Measurements from ENCODE around the gene CNST.

CNST gene

GRCh38 chr1:246681900-246682895, 115.9 kb downstream of the CNST start:
- Histone ChIP-seq H3K4me3 (ENCODE audit: low read length, poor library complexity, severe bottlenecking) (no peak overlapping the region), H3K4me1 (ENCODE audit: insufficient read depth, low read length, poor library complexity, severe bottlenecking) (no peaks in the 10 kb centered on the region), H3F3A (ENCODE audit: low read depth) (no peaks in the 10 kb centered on the region), H3K36me3 (ENCODE audit: insufficient read depth, low read length) (no peaks in the 10 kb centered on the region), H3K79me2 (ENCODE audit: insufficient read depth, low read length) (no peaks in the 10 kb centered on the region), H4K20me1 (ENCODE audit: insufficient read depth, low read length, poor library complexity, severe bottlenecking) (no peaks in the 10 kb centered on the region), H3K9ac (ENCODE audit: low read depth, low read length, poor library complexity, severe bottlenecking) (no peak overlapping the region), H3K27me3 (ENCODE audit: insufficient read depth, low read length, poor library complexity, severe bottlenecking) (no peaks in the 10 kb centered on the region), H3K9me2 (replicated peaks; ENCODE audit: low read depth, low read length) (no peaks in the 10 kb centered on the region), H2AFZ (ENCODE audit: low read length) (no peak overlapping the region), H3K4me2 (ENCODE audit: low read depth, low read length, poor library complexity, severe bottlenecking) (no peak overlapping the region), H3K9me3 (ENCODE audit: insufficient read depth, low read depth, low read length) (no peaks in the 10 kb centered on the region)
- TF ChIP-seq CTCF (conservative IDR thresholded peaks at IDR 0.05; ENCODE audit: low read length) (no peak), EZH2phosphoT487 (IDR thresholded peaks at IDR 0.05; ENCODE audit: borderline replicate concordance) (no peak)

DNA sequence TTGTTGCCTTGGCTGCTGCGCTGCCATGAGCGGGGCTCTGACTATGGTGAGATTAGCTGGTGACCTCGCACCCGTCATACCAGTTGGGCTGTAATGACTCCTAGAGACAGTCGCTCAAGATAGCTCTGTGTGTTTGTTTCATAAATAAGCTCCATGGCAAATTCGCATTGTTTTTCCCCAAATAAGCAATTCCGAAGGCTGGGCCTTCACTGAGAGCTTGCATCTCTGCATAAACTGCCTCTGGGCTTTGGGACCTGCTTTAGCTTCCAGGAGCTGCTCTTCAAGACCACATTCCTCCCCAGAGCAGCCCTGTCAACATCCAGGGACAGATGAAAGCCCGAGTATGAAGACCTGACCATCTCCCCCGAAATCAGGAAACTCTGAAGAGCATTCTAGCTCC, 117.3 kb downstream of the CNST start:
- Histone ChIP-seq H3K9ac (ENCODE audit: low read depth, low read length, poor library complexity, severe bottlenecking) (no peak overlapping the region), H4K20me1 (ENCODE audit: insufficient read depth, low read length, poor library complexity, severe bottlenecking) (no peaks in the 10 kb centered on the region), H3F3A (ENCODE audit: low read depth) (no peaks in the 10 kb centered on the region), H2AFZ (ENCODE audit: low read length) (no peak overlapping the region), H3K27me3 (ENCODE audit: insufficient read depth, low read length, poor library complexity, severe bottlenecking) (no peaks in the 10 kb centered on the region), H3K9me3 (ENCODE audit: insufficient read depth, low read depth, low read length) (no peaks in the 10 kb centered on the region), H3K79me2 (ENCODE audit: insufficient read depth, low read length) (no peaks in the 10 kb centered on the region), H3K4me1 (ENCODE audit: insufficient read depth, low read length, poor library complexity, severe bottlenecking) (no peaks in the 10 kb centered on the region), H3K4me2 (ENCODE audit: low read depth, low read length, poor library complexity, severe bottlenecking) (no peak overlapping the region), H3K9me2 (replicated peaks; ENCODE audit: low read depth, low read length) (no peaks in the 10 kb centered on the region), H3K4me3 (ENCODE audit: low read length, poor library complexity, severe bottlenecking) (no peak overlapping the region), H3K36me3 (ENCODE audit: insufficient read depth, low read length) (no peaks in the 10 kb centered on the region)
- TF ChIP-seq EZH2phosphoT487 (IDR thresholded peaks at IDR 0.05; ENCODE audit: borderline replicate concordance): no peak
- TF ChIP-seq CTCF (conservative IDR thresholded peaks at IDR 0.05; ENCODE audit: low read length): no peak

DNA sequence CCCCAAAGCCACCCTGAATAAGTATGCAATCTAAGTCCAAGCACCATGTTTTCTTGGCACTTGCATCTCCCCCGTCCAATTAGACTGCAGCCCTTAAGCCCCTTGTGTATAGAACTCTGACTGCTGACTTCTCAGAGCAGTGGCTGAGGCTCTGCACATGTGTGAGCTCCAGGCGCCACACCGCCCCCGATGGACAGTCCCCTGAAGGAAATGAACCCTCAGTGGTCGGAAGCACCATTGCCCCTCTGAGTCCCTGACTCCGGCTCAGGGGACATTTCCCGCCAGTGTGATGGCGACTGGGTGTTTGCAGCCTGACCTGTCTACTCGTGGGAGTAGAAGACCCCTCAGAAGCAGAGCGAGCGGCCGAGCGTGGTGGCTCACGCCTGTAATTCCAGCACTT, 120.7 kb downstream of the CNST start:
- Histone ChIP-seq H3K4me3 (ENCODE audit: low read length, poor library complexity, severe bottlenecking) (no peak overlapping the region), H4K20me1 (ENCODE audit: insufficient read depth, low read length, poor library complexity, severe bottlenecking) (no peaks in the 10 kb centered on the region), H3K36me3 (ENCODE audit: insufficient read depth, low read length) (no peaks in the 10 kb centered on the region), H3F3A (ENCODE audit: low read depth) (no peaks in the 10 kb centered on the region), H3K4me1 (ENCODE audit: insufficient read depth, low read length, poor library complexity, severe bottlenecking) (no peaks in the 10 kb centered on the region), H3K27me3 (ENCODE audit: insufficient read depth, low read length, poor library complexity, severe bottlenecking) (no peaks in the 10 kb centered on the region), H2AFZ (ENCODE audit: low read length) (0 out of 2 replicates have a peak overlapping the region, but pooled peaks have one; percentile 64), H3K4me2 (ENCODE audit: low read depth, low read length, poor library complexity, severe bottlenecking) (no peak overlapping the region), H3K9ac (ENCODE audit: low read depth, low read length, poor library complexity, severe bottlenecking) (no peak overlapping the region), H3K9me3 (ENCODE audit: insufficient read depth, low read depth, low read length) (no peaks in the 10 kb centered on the region), H3K9me2 (replicated peaks; ENCODE audit: low read depth, low read length) (no peaks in the 10 kb centered on the region), H3K79me2 (ENCODE audit: insufficient read depth, low read length) (no peaks in the 10 kb centered on the region)
- TF ChIP-seq CTCF (conservative IDR thresholded peaks at IDR 0.05; ENCODE audit: low read length) (no peak; the same call in 1 of the 2 replicates), EZH2phosphoT487 (IDR thresholded peaks at IDR 0.05; ENCODE audit: borderline replicate concordance) (no peak)

Measured in Loucy (cell line).